Embryonic facial prominence (tissue), 1 donor: Measurements from ENCODE around the gene ANO7.

Experiments
- DNase-seq: peaks from one replicate; pipeline ENCODE4 v3.0.0-alpha.2; 2016; ENCODE audit errors: extremely low spot score

Gene ANO7

GRCh38 chr2:241274127-241274526, 85.7 kb downstream of the ANO7 start:
- DNase-seq = no peak
